ENCODE data around the gene RAB6A.
A peak's percentile ranks its signal among the peaks of the same experiment; 100 is the strongest.
"Not testable (repeated sequence)": the region's sequence is repeated elsewhere in the genome, so short reads cannot be mapped to it uniquely, and the experiment has no call there.

RAB6A gene

GRCh38 chr11:73760135-73760678, 667 bp downstream of the RAB6A start:
- Histone ChIP-seq H3K36me3 (ENCODE audit: control insufficient read depth, insufficient read depth, low read length, severe bottlenecking) (no peaks in the 10 kb centered on the region), H3K27me3 (replicated peaks; ENCODE audit: control insufficient read depth, insufficient read depth, low read length) (no peaks in the 10 kb centered on the region), H3K4me3 (ENCODE audit: low read length) (peak overlapping the region; percentile 89), H3K9ac (ENCODE audit: low read length) (peak overlapping the region; percentile 98), H3K9me3 (ENCODE audit: control insufficient read depth, low read length) (no peaks in the 10 kb centered on the region), H3K4me1 (ENCODE audit: control insufficient read depth, insufficient read depth, low read length) (peaks cover 22% of the 10 kb centered on the region)
- peak; percentile 80 for DNase-seq (ENCODE audit: low read depth)

GRCh38 chr11:73759610-73760134, 1.2 kb downstream of the RAB6A start:
- Histone ChIP-seq H3K9ac (ENCODE audit: low read length) (peak overlapping the region; percentile 98), H3K4me3 (ENCODE audit: low read length) (peak overlapping the region; percentile 89), H3K9me3 (ENCODE audit: control insufficient read depth, low read length) (no peaks in the 10 kb centered on the region), H3K4me1 (ENCODE audit: control insufficient read depth, insufficient read depth, low read length) (peaks cover 22% of the 10 kb centered on the region), H3K36me3 (ENCODE audit: control insufficient read depth, insufficient read depth, low read length, severe bottlenecking) (no peaks in the 10 kb centered on the region), H3K27me3 (replicated peaks; ENCODE audit: control insufficient read depth, insufficient read depth, low read length) (no peaks in the 10 kb centered on the region)
- peak; percentile 65 for DNase-seq (ENCODE audit: low read depth)

- DNase-seq (ENCODE audit: low read depth), result peak; percentile 7
- peaks cover 4% of the 10 kb centered on the region for H3K36me3 ChIP-seq (ENCODE audit: control insufficient read depth, insufficient read depth, low read length, severe bottlenecking)
- H3K4me1 ChIP-seq (ENCODE audit: control insufficient read depth, insufficient read depth, low read length), result peaks cover 22% of the 10 kb centered on the region
- H3K4me3 ChIP-seq (ENCODE audit: low read length), result peak overlapping the region; percentile 89
- peak overlapping the region; percentile 98 for H3K9ac ChIP-seq (ENCODE audit: low read length)
- no peaks in the 10 kb centered on the region for H3K27me3 ChIP-seq (replicated peaks; ENCODE audit: control insufficient read depth, insufficient read depth, low read length)
- H3K9me3 ChIP-seq (ENCODE audit: control insufficient read depth, low read length), result no peaks in the 10 kb centered on the region
Measured at GRCh38 chr11:73758451-73758850, 2.4 kb downstream of the RAB6A start.

- Histone ChIP-seq H3K27me3 (replicated peaks; ENCODE audit: control insufficient read depth, insufficient read depth, low read length) (no peaks in the 10 kb centered on the region), H3K9ac (ENCODE audit: low read length) (no peak overlapping the region), H3K36me3 (ENCODE audit: control insufficient read depth, insufficient read depth, low read length, severe bottlenecking) (peaks cover 4% of the 10 kb centered on the region), H3K4me1 (ENCODE audit: control insufficient read depth, insufficient read depth, low read length) (peaks cover 22% of the 10 kb centered on the region), H3K4me3 (ENCODE audit: low read length) (peak overlapping the region; percentile 89), H3K9me3 (ENCODE audit: control insufficient read depth, low read length) (no peaks in the 10 kb centered on the region)
- DNase-seq (ENCODE audit: low read depth), result peak; percentile 37
Measured at GRCh38 chr11:73757598-73757997, 3.3 kb downstream of the RAB6A start.

GRCh38 chr11:73755670-73756069, 5.2 kb downstream of the RAB6A start:
- H3K4me3 ChIP-seq (ENCODE audit: low read length), result no peak overlapping the region
- peaks cover 22% of the 10 kb centered on the region for H3K4me1 ChIP-seq (ENCODE audit: control insufficient read depth, insufficient read depth, low read length)
- no peaks in the 10 kb centered on the region for H3K27me3 ChIP-seq (replicated peaks; ENCODE audit: control insufficient read depth, insufficient read depth, low read length)
- H3K9me3 ChIP-seq (ENCODE audit: control insufficient read depth, low read length), result no peaks in the 10 kb centered on the region
- H3K36me3 ChIP-seq (ENCODE audit: control insufficient read depth, insufficient read depth, low read length, severe bottlenecking), result peaks cover 4% of the 10 kb centered on the region
- DNase-seq (ENCODE audit: low read depth), result no peak
- H3K9ac ChIP-seq (ENCODE audit: low read length), result no peak overlapping the region

GRCh38 chr11:73753938-73754337, 6.9 kb downstream of the RAB6A start:
- H3K27me3 ChIP-seq (replicated peaks; ENCODE audit: control insufficient read depth, insufficient read depth, low read length), result no peaks in the 10 kb centered on the region
- H3K4me3 ChIP-seq (ENCODE audit: low read length), result no peak overlapping the region
- no peak overlapping the region for H3K9ac ChIP-seq (ENCODE audit: low read length)
- H3K36me3 ChIP-seq (ENCODE audit: control insufficient read depth, insufficient read depth, low read length, severe bottlenecking), result peaks cover 4% of the 10 kb centered on the region
- no peaks in the 10 kb centered on the region for H3K9me3 ChIP-seq (ENCODE audit: control insufficient read depth, low read length)
- DNase-seq (ENCODE audit: low read depth), result no peak
- H3K4me1 ChIP-seq (ENCODE audit: control insufficient read depth, insufficient read depth, low read length), result peaks cover 18% of the 10 kb centered on the region

GRCh38 chr11:73752903-73753302, 8.0 kb downstream of the RAB6A start:
- H3K9me3 ChIP-seq (ENCODE audit: control insufficient read depth, low read length), result no peaks in the 10 kb centered on the region
- H3K27me3 ChIP-seq (replicated peaks; ENCODE audit: control insufficient read depth, insufficient read depth, low read length), result no peaks in the 10 kb centered on the region
- DNase-seq (ENCODE audit: low read depth), result no peak
- no peak overlapping the region for H3K4me3 ChIP-seq (ENCODE audit: low read length)
- H3K9ac ChIP-seq (ENCODE audit: low read length), result no peak overlapping the region
- H3K4me1 ChIP-seq (ENCODE audit: control insufficient read depth, insufficient read depth, low read length), result peaks cover 8% of the 10 kb centered on the region
- peaks cover 4% of the 10 kb centered on the region for H3K36me3 ChIP-seq (ENCODE audit: control insufficient read depth, insufficient read depth, low read length, severe bottlenecking)

GRCh38 chr11:73752216-73752867, 8.5 kb downstream of the RAB6A start:
- H3K4me3 ChIP-seq (ENCODE audit: low read length), result no peak overlapping the region
- no peak for DNase-seq (ENCODE audit: low read depth)
- H3K36me3 ChIP-seq (ENCODE audit: control insufficient read depth, insufficient read depth, low read length, severe bottlenecking), result peaks cover 4% of the 10 kb centered on the region
- H3K4me1 ChIP-seq (ENCODE audit: control insufficient read depth, insufficient read depth, low read length), result peaks cover 2% of the 10 kb centered on the region
- no peak overlapping the region for H3K9ac ChIP-seq (ENCODE audit: low read length)
- H3K27me3 ChIP-seq (replicated peaks; ENCODE audit: control insufficient read depth, insufficient read depth, low read length), result no peaks in the 10 kb centered on the region
- no peaks in the 10 kb centered on the region for H3K9me3 ChIP-seq (ENCODE audit: control insufficient read depth, low read length)

- not testable (repeated sequence) for H3K4me3 ChIP-seq (ENCODE audit: low read length); H3K36me3 ChIP-seq (ENCODE audit: control insufficient read depth, insufficient read depth, low read length, severe bottlenecking); H3K27me3 ChIP-seq (replicated peaks; ENCODE audit: control insufficient read depth, insufficient read depth, low read length); H3K9ac ChIP-seq (ENCODE audit: low read length); DNase-seq (ENCODE audit: low read depth); H3K9me3 ChIP-seq (ENCODE audit: control insufficient read depth, low read length); H3K4me1 ChIP-seq (ENCODE audit: control insufficient read depth, insufficient read depth, low read length)
Measured at GRCh38 chr11:73750862-73751261, 10.0 kb downstream of the RAB6A start.

- Histone ChIP-seq H3K4me3 (ENCODE audit: low read length) (no peak overlapping the region), H3K4me1 (ENCODE audit: control insufficient read depth, insufficient read depth, low read length) (no peaks in the 10 kb centered on the region), H3K9me3 (ENCODE audit: control insufficient read depth, low read length) (no peaks in the 10 kb centered on the region), H3K36me3 (ENCODE audit: control insufficient read depth, insufficient read depth, low read length, severe bottlenecking) (peaks cover 4% of the 10 kb centered on the region), H3K27me3 (replicated peaks; ENCODE audit: control insufficient read depth, insufficient read depth, low read length) (no peaks in the 10 kb centered on the region), H3K9ac (ENCODE audit: low read length) (no peak overlapping the region)
- DNase-seq (ENCODE audit: low read depth), result no peak
Measured at GRCh38 chr11:73750228-73750627, 10.6 kb downstream of the RAB6A start.

- Histone ChIP-seq H3K4me1 (ENCODE audit: control insufficient read depth, insufficient read depth, low read length) (no peaks in the 10 kb centered on the region), H3K36me3 (ENCODE audit: control insufficient read depth, insufficient read depth, low read length, severe bottlenecking) (peaks cover 1% of the 10 kb centered on the region), H3K27me3 (replicated peaks; ENCODE audit: control insufficient read depth, insufficient read depth, low read length) (no peaks in the 10 kb centered on the region), H3K9me3 (ENCODE audit: control insufficient read depth, low read length) (no peaks in the 10 kb centered on the region), H3K9ac (ENCODE audit: low read length) (no peak overlapping the region), H3K4me3 (ENCODE audit: low read length) (no peak overlapping the region)
- DNase-seq (ENCODE audit: low read depth), result no peak
Measured at GRCh38 chr11:73749118-73749517, 11.8 kb downstream of the RAB6A start.
